Measurements from ENCODE around the gene RIOK2. TPM values are rescaled to one million over a fixed set of nuclear protein-coding genes. Genes with fewer than 3 reads are reported as not detected.

Gene RIOK2
- total and polyA plus RNA-seq, 12 donors = 4.2 to 41.9 (median 22.3) TPM

DNA sequence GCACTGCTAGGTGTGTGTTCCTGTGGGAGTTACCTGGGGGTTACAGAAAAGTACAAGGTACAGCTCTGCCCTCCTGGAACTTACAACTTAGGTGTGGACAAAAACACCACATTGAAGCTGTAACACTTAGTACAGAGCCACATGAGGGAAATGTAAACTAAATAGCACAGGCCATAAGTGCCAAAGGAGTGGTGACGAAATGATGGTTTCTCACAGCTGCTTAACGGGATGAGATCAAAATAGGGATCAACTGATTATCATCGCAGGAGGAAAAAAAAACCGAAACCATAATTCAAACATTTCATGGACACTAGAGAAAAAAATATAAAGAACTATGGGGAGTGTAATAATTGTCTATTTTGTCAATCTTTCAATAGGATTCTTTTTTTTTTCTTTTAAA, 46.6 kb downstream of the RIOK2 start:
- Histone ChIP-seq H3K4me3 (no peak overlapping the region), H3K27me3 (no peaks in the 10 kb centered on the region), H3K9me3 (replicated peaks in 1 of 3) (no peaks in the 10 kb centered on the region), H3K27ac (no peak overlapping the region), H3K4me1 (replicated peaks in 1 of 2) (no peaks in the 10 kb centered on the region), H3K36me3 (replicated peaks in 1 of 2) (no peaks in the 10 kb centered on the region)
- intact Hi-C loops (cut with DNase I) = no loop called here
- TF ChIP-seq, protein P1, sequence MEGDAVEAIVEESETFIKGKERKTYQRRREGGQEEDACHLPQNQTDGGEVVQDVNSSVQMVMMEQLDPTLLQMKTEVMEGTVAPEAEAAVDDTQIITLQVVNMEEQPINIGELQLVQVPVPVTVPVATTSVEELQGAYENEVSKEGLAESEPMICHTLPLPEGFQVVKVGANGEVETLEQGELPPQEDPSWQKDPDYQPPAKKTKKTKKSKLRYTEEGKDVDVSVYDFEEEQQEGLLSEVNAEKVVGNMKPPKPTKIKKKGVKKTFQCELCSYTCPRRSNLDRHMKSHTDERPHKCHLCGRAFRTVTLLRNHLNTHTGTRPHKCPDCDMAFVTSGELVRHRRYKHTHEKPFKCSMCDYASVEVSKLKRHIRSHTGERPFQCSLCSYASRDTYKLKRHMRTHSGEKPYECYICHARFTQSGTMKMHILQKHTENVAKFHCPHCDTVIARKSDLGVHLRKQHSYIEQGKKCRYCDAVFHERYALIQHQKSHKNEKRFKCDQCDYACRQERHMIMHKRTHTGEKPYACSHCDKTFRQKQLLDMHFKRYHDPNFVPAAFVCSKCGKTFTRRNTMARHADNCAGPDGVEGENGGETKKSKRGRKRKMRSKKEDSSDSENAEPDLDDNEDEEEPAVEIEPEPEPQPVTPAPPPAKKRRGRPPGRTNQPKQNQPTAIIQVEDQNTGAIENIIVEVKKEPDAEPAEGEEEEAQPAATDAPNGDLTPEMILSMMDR (IDR thresholded peaks at IDR 0.05) = no peak
- no peak for TF ChIP-seq POLR2A (IDR thresholded peaks at IDR 0.05)
- WGBS, 4 donors = 83 to 88% (median 85%) methylated on average over 4 of the region's 4 CpGs
- no peak for DNase-seq

DNA sequence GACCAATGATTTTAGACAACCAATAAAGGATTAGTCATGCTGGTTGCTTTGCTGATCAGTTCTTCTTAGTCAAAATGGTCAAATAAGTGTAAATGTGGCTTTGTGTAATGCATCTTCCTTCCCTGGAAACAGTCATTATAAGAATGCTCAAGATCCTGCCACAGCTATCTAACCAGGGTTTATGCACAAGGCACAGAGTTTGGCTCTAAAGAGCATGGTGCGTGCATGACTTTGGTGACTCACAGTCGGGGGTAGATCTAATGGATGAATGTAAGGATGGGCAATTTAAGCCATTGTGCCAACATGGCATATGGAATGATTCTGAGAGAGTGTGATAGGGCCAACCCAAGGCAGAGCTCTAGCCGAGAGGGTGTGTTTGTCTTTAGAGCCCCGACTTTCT, 47.2 kb downstream of the RIOK2 start:
- H3K4me1 ChIP-seq (replicated peaks in 1 of 2) = no peaks in the 10 kb centered on the region
- WGBS, 4 donors = 83 to 88% (median 85%) methylated on average over 4 of the region's 4 CpGs
- no peaks in the 10 kb centered on the region for H3K36me3 ChIP-seq (replicated peaks in 1 of 2)
- intact Hi-C loops (cut with DNase I) = no loop called here
- no peaks in the 10 kb centered on the region for H3K27me3 ChIP-seq
- TF ChIP-seq, protein P1 (IDR thresholded peaks at IDR 0.05) = no peak
- TF ChIP-seq POLR2A (IDR thresholded peaks at IDR 0.05) = no peak
- H3K4me3 ChIP-seq = no peak overlapping the region
- no peaks in the 10 kb centered on the region for H3K9me3 ChIP-seq (replicated peaks in 1 of 3)
- H3K27ac ChIP-seq = no peak overlapping the region
- no peak for DNase-seq

GRCh38 chr5:97134634-97135033, 48.4 kb downstream of the RIOK2 start:
- intact Hi-C loops (cut with DNase I) = no loop called here
- no peaks in the 10 kb centered on the region for H3K9me3 ChIP-seq (replicated peaks in 1 of 3)
- no peak for DNase-seq
- H3K4me1 ChIP-seq (replicated peaks in 1 of 2) = no peaks in the 10 kb centered on the region
- TF ChIP-seq POLR2A (IDR thresholded peaks at IDR 0.05) = no peak
- TF ChIP-seq, protein P1 (IDR thresholded peaks at IDR 0.05) = no peak
- no peaks in the 10 kb centered on the region for H3K36me3 ChIP-seq (replicated peaks in 1 of 2)
- no peak overlapping the region for H3K27ac ChIP-seq
- H3K27me3 ChIP-seq = no peaks in the 10 kb centered on the region
- WGBS, 4 donors = 74 to 87% (median 84%) methylated on average over 3 of the region's 3 CpGs
- no peak overlapping the region for H3K4me3 ChIP-seq

- no peaks in the 10 kb centered on the region for H3K4me1 ChIP-seq (replicated peaks in 1 of 2)
- intact Hi-C loops (cut with DNase I) = no loop called here
- no peaks in the 10 kb centered on the region for H3K9me3 ChIP-seq (replicated peaks in 1 of 3)
- H3K36me3 ChIP-seq (replicated peaks in 1 of 2) = no peaks in the 10 kb centered on the region
- no peak overlapping the region for H3K27ac ChIP-seq
- TF ChIP-seq, protein P1 (IDR thresholded peaks at IDR 0.05) = no peak
- TF ChIP-seq POLR2A (IDR thresholded peaks at IDR 0.05) = no peak
- H3K27me3 ChIP-seq = no peaks in the 10 kb centered on the region
- H3K4me3 ChIP-seq = no peak overlapping the region
- DNase-seq = no peak
These were observed 49.9 kb downstream of the RIOK2 start for GRCh38 chr5:97133101-97133500.
